Panc1 (cell line): ENCODE data around the gene ATG9A.

Experiments used
- CTCF ChIP-seq: fragments of 450-650 bp; IDR thresholded peaks from 2 replicates; pipeline ENCODE4 v1.5.1; 2017; ENCODE audit warnings: mild to moderate bottlenecking
- POLR2AphosphoS5 ChIP-seq: IDR thresholded peaks from 2 replicates; pipeline ENCODE4 v1.6.1; 2012; ENCODE audit warnings: mild to moderate bottlenecking, low read depth, low read length, moderate library complexity
- REST ChIP-seq, 2 experiments: IDR thresholded peaks; 2 replicates each; pipeline ENCODE4 v1.6.1; 2011 to 2012; ENCODE audit warnings: low read depth in 2 of 2, control low read depth in 1 of 2, low read length in 1 of 2, mild to moderate bottlenecking in 1 of 2, moderate library complexity in 1 of 2; ENCODE audit not compliant: insufficient read depth in 1 of 2
- TCF7L2 ChIP-seq: IDR thresholded peaks from 2 replicates; pipeline ENCODE4 v1.6.1; 2011; ENCODE audit warnings: mild to moderate bottlenecking, low read depth, low read length, inconsistent platforms

GRCh38 chr2:219278655-219279150, 49.3 kb upstream of the ATG9A start:
- no peak for TF ChIP-seq CTCF
- no peak for TF ChIP-seq REST (IDR thresholded peaks at IDR 0.05; ENCODE audit: insufficient read depth in 1 of 2, low read depth in 2 of 2, low read length in 1 of 2)
- no peak for TF ChIP-seq POLR2AphosphoS5
- TF ChIP-seq TCF7L2 = no peak
